ENCODE results near the gene CACNA1D. TPM values are rescaled to one million over a fixed set of nuclear protein-coding genes. Genes with fewer than 3 reads are reported as not detected.

Gene CACNA1D
- total RNA-seq, 4 donors from 2014 or later: 0.75 to 2.5 (median 1.2) TPM

GRCh38 chr3:53790470-53790869, 296.1 kb downstream of the CACNA1D start:
- intact Hi-C loops (cut with DNase I): no loop called here
- no peak for TF ChIP-seq POLR2A (IDR thresholded peaks at IDR 0.05; ENCODE audit: low read depth)
- TF ChIP-seq, protein P1, sequence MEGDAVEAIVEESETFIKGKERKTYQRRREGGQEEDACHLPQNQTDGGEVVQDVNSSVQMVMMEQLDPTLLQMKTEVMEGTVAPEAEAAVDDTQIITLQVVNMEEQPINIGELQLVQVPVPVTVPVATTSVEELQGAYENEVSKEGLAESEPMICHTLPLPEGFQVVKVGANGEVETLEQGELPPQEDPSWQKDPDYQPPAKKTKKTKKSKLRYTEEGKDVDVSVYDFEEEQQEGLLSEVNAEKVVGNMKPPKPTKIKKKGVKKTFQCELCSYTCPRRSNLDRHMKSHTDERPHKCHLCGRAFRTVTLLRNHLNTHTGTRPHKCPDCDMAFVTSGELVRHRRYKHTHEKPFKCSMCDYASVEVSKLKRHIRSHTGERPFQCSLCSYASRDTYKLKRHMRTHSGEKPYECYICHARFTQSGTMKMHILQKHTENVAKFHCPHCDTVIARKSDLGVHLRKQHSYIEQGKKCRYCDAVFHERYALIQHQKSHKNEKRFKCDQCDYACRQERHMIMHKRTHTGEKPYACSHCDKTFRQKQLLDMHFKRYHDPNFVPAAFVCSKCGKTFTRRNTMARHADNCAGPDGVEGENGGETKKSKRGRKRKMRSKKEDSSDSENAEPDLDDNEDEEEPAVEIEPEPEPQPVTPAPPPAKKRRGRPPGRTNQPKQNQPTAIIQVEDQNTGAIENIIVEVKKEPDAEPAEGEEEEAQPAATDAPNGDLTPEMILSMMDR (IDR thresholded peaks at IDR 0.05): no peak
- Histone ChIP-seq H3K4me1 (no peaks in the 10 kb centered on the region), H3K36me3 (no peaks in the 10 kb centered on the region), H3K27ac (replicated peaks in 1 of 4) (no peak overlapping the region), H3K27me3 (peaks cover 0 to 7% (median 3%) of the 10 kb centered on the region in 4 donors), H3K9me3 (no peaks in the 10 kb centered on the region), H3K4me3 (no peak overlapping the region)
- no peak for DNase-seq (ENCODE audit: extremely low spot score)
- 97% methylated on average over 5 of the region's 5 CpGs for WGBS

DNA sequence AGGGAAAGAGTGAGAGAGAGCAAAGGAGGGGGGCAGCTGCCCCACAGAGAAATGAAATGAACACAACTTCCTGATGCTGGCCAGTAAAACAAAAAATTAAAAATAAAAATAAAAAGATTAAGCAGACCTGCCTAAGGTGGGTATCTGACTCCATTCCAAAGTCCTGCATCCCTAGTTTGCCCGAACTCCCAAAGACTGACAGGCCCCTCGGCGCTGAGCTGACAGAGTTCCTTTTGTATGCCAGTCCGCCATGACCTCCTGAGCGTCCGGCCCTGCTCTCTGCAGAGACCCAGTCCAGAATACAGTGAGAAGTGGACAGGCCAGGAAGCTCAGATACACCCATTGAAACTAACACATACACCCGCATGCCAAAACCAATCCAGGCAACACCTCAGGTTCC, 296.9 kb downstream of the CACNA1D start:
- intact Hi-C loops (cut with DNase I): no loop called here
- WGBS: 92% methylated on average over 7 of the region's 7 CpGs
- Histone ChIP-seq H3K9me3 (no peaks in the 10 kb centered on the region), H3K27me3 (peaks cover 0 to 7% (median 3%) of the 10 kb centered on the region in 4 donors), H3K36me3 (no peaks in the 10 kb centered on the region), H3K4me3 (no peak overlapping the region), H3K27ac (replicated peaks in 1 of 4) (no peak overlapping the region), H3K4me1 (no peaks in the 10 kb centered on the region)
- TF ChIP-seq, protein P1 (IDR thresholded peaks at IDR 0.05): no peak
- TF ChIP-seq POLR2A (IDR thresholded peaks at IDR 0.05; ENCODE audit: low read depth) (no peak), POLR2AphosphoS5 (IDR thresholded peaks at IDR 0.05) (no peak), EP300 (IDR thresholded peaks at IDR 0.05) (no peak)
- DNase-seq (ENCODE audit: extremely low spot score): no peak

DNA sequence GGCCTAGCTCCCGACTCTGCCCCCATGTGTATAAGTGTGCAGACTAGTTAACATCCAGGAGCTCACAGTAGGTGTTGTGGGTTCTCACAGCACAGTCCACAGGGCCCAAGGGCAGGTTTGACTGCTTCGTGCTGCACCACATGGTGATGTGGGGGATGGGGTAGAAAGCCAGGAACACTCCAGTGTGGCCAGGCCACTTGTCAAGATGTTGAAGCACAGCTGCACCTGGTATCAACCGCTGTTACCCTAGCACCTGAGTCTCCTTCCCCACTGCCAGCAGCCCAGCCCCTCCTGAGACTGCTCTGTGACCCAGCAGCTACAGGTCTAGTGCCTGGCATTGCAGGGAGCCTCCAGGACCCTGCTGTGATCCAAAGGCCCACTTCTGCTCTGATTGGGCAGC, 298.5 kb downstream of the CACNA1D start:
- TF ChIP-seq POLR2AphosphoS5 (IDR thresholded peaks at IDR 0.05) (no peak), POLR2A (IDR thresholded peaks at IDR 0.05; ENCODE audit: low read depth) (no peak), EP300 (IDR thresholded peaks at IDR 0.05) (no peak)
- TF ChIP-seq, protein P1 (IDR thresholded peaks at IDR 0.05): no peak
- Histone ChIP-seq H3K27ac (replicated peaks in 1 of 4) (no peak overlapping the region), H3K4me1 (no peaks in the 10 kb centered on the region), H3K9me3 (no peaks in the 10 kb centered on the region), H3K27me3 (peaks cover 0 to 7% (median 3%) of the 10 kb centered on the region in 4 donors), H3K4me3 (no peak overlapping the region), H3K36me3 (no peaks in the 10 kb centered on the region)
- 100% methylated on average over 1 of the region's 3 CpGs for WGBS
- DNase-seq (ENCODE audit: extremely low spot score): no peak
- intact Hi-C loops (cut with DNase I): no loop called here

GRCh38 chr3:53794597-53794996, 300.2 kb downstream of the CACNA1D start:
- 67% methylated on average over 3 of the region's 3 CpGs for WGBS
- peaks cover 0 to 5% (median 0%) of the 10 kb centered on the region in 4 donors for H3K27me3 ChIP-seq
- DNase-seq (ENCODE audit: extremely low spot score): no peak
- no peak overlapping the region for H3K4me3 ChIP-seq
- TF ChIP-seq, protein P1 (IDR thresholded peaks at IDR 0.05): no peak
- TF ChIP-seq POLR2AphosphoS5 (IDR thresholded peaks at IDR 0.05) (no peak), POLR2A (IDR thresholded peaks at IDR 0.05; ENCODE audit: low read depth) (no peak)
- intact Hi-C loops (cut with DNase I): no loop called here
- H3K4me1 ChIP-seq: no peaks in the 10 kb centered on the region
- no peaks in the 10 kb centered on the region for H3K9me3 ChIP-seq
- no peak overlapping the region for H3K27ac ChIP-seq (replicated peaks in 1 of 4)
- H3K36me3 ChIP-seq: no peaks in the 10 kb centered on the region

GRCh38 chr3:53795176-53795575, 300.8 kb downstream of the CACNA1D start:
- Histone ChIP-seq H3K4me3 (no peak overlapping the region), H3K27me3 (peaks cover 0 to 5% (median 0%) of the 10 kb centered on the region in 4 donors), H3K27ac (replicated peaks in 1 of 4) (no peak overlapping the region), H3K9me3 (no peaks in the 10 kb centered on the region), H3K4me1 (no peaks in the 10 kb centered on the region), H3K36me3 (no peaks in the 10 kb centered on the region)
- no peak for DNase-seq (ENCODE audit: extremely low spot score)
- WGBS: 83% methylated on average over 3 of the region's 3 CpGs
- TF ChIP-seq POLR2A (IDR thresholded peaks at IDR 0.05; ENCODE audit: low read depth): no peak
- TF ChIP-seq EP300 (IDR thresholded peaks at IDR 0.05): no peak
- intact Hi-C loops (cut with DNase I): no loop called here

Data from esophagus muscularis mucosa (tissue), 4 donors.